ENCODE results near the gene RNF26.

GRCh38 chr11:119361056-119361787, 26.9 kb downstream of the RNF26 start:
- TF ChIP-seq CTCF (IDR thresholded peaks at IDR 0.05 in 2 of 3, conservative IDR thresholded peaks at IDR 0.05 in 1 of 3; ENCODE audit: control insufficient read depth in 2 of 3, extremely low read depth in 1 of 3, insufficient read depth in 1 of 3, low read depth in 3 of 3, low read length in 3 of 3) (no peak), JUND (IDR thresholded peaks at IDR 0.05; ENCODE audit: low read depth, low read length) (no peak), CREB1 (IDR thresholded peaks at IDR 0.05; ENCODE audit: low read depth) (no peak), SMARCA5 (IDR thresholded peaks at IDR 0.05) (no peak), NRF1 (conservative IDR thresholded peaks at IDR 0.05; ENCODE audit: low read depth, low read length) (no peak), ESRRA (IDR thresholded peaks at IDR 0.05; ENCODE audit: low read length) (no peak), ZNF24 (IDR thresholded peaks at IDR 0.05) (no peak), EP300 (IDR thresholded peaks at IDR 0.05; ENCODE audit: borderline replicate concordance in 1 of 2, control insufficient read depth in 1 of 2, low read depth in 2 of 2, low read length in 2 of 2) (no peak), YY1 (IDR thresholded peaks at IDR 0.05; ENCODE audit: low read depth, low read length) (no peak), KDM1A (IDR thresholded peaks at IDR 0.05; ENCODE audit: borderline replicate concordance) (no peak), RAD51 (IDR thresholded peaks at IDR 0.05) (no peak), POLR2A (IDR thresholded peaks at IDR 0.05; ENCODE audit: low read depth, low read length) (no peak), RAD21 (IDR thresholded peaks at IDR 0.05; ENCODE audit: insufficient read depth, low read depth, low read length) (no peak)
